ENCODE measurements around the gene CEP20. TPM values are rescaled to one million over a fixed set of nuclear protein-coding genes. Genes with fewer than 3 reads are reported as not detected.

Gene CEP20
- total RNA-seq, 1 experiment from 2014 or later = 36.9 TPM

DNA sequence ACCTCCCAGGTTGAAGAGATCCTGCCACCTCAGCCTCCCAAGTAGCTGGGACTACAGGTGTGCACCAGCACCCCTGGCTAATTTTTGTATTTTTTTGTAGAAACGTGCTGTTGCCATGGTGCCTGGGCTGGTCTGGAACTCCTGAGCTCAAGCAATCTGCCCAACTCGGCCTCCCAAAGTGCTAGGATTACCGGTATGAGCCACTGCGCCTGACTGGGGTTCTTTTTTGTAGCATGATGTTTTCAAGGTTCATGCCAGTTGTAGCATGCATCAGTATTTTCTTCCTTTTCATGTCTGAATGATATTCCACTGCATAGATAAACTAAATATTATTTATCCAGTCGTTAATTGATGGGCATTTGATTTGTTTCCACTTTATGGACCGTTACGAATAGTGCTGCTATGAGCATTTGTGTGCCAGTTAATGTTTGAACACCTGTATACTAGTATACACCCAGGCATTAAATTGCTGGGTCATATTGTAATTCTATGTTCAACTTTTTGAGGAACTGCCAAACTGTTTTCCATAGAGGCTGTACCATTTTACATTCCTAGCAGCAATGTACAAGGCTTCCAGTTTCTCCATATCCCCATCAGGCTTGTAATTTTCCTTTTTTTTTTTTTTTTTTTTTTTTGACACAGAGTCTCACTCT lies 24.8 kb upstream of the CEP20 start:
- no peaks in the 10 kb centered on the region for H4K20me1 ChIP-seq (ENCODE audit: control insufficient read depth, insufficient read depth, insufficient read length)
- no peak overlapping the region for H2BK5ac ChIP-seq (ENCODE audit: insufficient read length, low read length)
- no peaks in the 10 kb centered on the region for H3K79me1 ChIP-seq (ENCODE audit: insufficient read depth, low read depth, low read length, poor library complexity, severe bottlenecking)
- H3K4me1 ChIP-seq (ENCODE audit: insufficient read depth, low read length) = no peaks in the 10 kb centered on the region
- no peak overlapping the region for H3K23ac ChIP-seq (ENCODE audit: insufficient read length, low read depth, low read length)
- no peak overlapping the region for H3T11ph ChIP-seq (ENCODE audit: low read length)
- H2AK5ac ChIP-seq (ENCODE audit: insufficient read length, low read length) = no peak overlapping the region
- no peak overlapping the region for H3K27ac ChIP-seq (ENCODE audit: insufficient read length, low read depth, low read length)
- H3K4me1 Mint-ChIP-seq = peaks cover 0 to 2% of the 10 kb centered on the region in 2 experiments; a peak in 1 of 4 replicates
- no peaks in the 10 kb centered on the region; the same call in 1 of the 2 replicates for H3K27me3 Mint-ChIP-seq (ENCODE audit: low read depth)
- H2BK15ac ChIP-seq (ENCODE audit: low read depth, low read length) = no peak overlapping the region
- TF ChIP-seq, protein P1, sequence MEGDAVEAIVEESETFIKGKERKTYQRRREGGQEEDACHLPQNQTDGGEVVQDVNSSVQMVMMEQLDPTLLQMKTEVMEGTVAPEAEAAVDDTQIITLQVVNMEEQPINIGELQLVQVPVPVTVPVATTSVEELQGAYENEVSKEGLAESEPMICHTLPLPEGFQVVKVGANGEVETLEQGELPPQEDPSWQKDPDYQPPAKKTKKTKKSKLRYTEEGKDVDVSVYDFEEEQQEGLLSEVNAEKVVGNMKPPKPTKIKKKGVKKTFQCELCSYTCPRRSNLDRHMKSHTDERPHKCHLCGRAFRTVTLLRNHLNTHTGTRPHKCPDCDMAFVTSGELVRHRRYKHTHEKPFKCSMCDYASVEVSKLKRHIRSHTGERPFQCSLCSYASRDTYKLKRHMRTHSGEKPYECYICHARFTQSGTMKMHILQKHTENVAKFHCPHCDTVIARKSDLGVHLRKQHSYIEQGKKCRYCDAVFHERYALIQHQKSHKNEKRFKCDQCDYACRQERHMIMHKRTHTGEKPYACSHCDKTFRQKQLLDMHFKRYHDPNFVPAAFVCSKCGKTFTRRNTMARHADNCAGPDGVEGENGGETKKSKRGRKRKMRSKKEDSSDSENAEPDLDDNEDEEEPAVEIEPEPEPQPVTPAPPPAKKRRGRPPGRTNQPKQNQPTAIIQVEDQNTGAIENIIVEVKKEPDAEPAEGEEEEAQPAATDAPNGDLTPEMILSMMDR (conservative IDR thresholded peaks at IDR 0.05) = no peak
- no peak overlapping the region for H2BK20ac ChIP-seq (ENCODE audit: low read depth, low read length, poor library complexity, severe bottlenecking)
- no peaks in the 10 kb centered on the region for H3K36me3 Mint-ChIP-seq (ENCODE audit: insufficient read depth in 1 of 3, low read depth in 3 of 3)
- no peak overlapping the region for H2BK12ac ChIP-seq (ENCODE audit: insufficient read length, low read depth, low read length)
- H3K4ac ChIP-seq (ENCODE audit: low read depth, low read length) = no peak overlapping the region
- WGBS (ENCODE audit: extremely low coverage, insufficient read length, low lambda C conversion rate) = no CpG with 5 or more reads among the region's 7 CpGs
- no peaks in the 10 kb centered on the region; a peak in 3 of 5 replicates for H3K9me3 Mint-ChIP-seq
- H3K18ac ChIP-seq (ENCODE audit: insufficient read length, low read depth, low read length) = no peak overlapping the region
- H3K79me2 ChIP-seq (ENCODE audit: insufficient read depth, low read length) = no peaks in the 10 kb centered on the region
- no peak overlapping the region for H4K8ac ChIP-seq (replicated peaks; ENCODE audit: insufficient read length, low read depth, low read length)
- no peak overlapping the region for H3K14ac ChIP-seq (ENCODE audit: insufficient read depth, low read length)
- no peak for DNase-seq
- H2BK120ac ChIP-seq (ENCODE audit: low read depth, low read length, poor library complexity, severe bottlenecking) = no peak overlapping the region
- no peak overlapping the region for H3K4me3 Mint-ChIP-seq
- no peaks in the 10 kb centered on the region for H3K27me3 ChIP-seq (ENCODE audit: insufficient read depth, low read length)
- H3K23me2 ChIP-seq (ENCODE audit: insufficient read length, low read depth, low read length, poor library complexity, severe bottlenecking) = no peaks in the 10 kb centered on the region
- no peaks in the 10 kb centered on the region for H3K9me3 ChIP-seq (ENCODE audit: control insufficient read depth, low read depth, low read length)
- H3K4me2 ChIP-seq (ENCODE audit: insufficient read depth, insufficient read length, low read length) = no peak overlapping the region
- H4K91ac ChIP-seq (ENCODE audit: insufficient read length, low read depth, low read length) = no peak overlapping the region
- H3K56ac ChIP-seq (ENCODE audit: insufficient read length, low read depth, low read length) = no peak overlapping the region
- H3K9ac ChIP-seq (ENCODE audit: extremely low read depth, insufficient read length, low read length) = no peak overlapping the region
- no peak overlapping the region for H2AFZ ChIP-seq (ENCODE audit: low read length)
- no peak overlapping the region for H4K5ac ChIP-seq (ENCODE audit: insufficient read length, low read depth, low read length)
- H3K27ac Mint-ChIP-seq = no peak overlapping the region
